Tibial nerve (tissue), 3 donors: ENCODE measurements around the gene GDI1.
"Not testable (repeated sequence)": the region's sequence is repeated elsewhere in the genome, so short reads cannot be mapped to it uniquely, and the experiment has no call there.

ENCODE experiments used
- POLR2A ChIP-seq, 2 donors: fragments of 450-650 bp; IDR thresholded peaks; one replicate each; pipeline ENCODE4 v1.6.1; 2017; ENCODE audit warnings: antibody characterized with exemption in 2 of 2, mild to moderate bottlenecking in 2 of 2, moderate library complexity in 2 of 2
- TF ChIP-seq, protein P1 (sequence below), 5 experiments: fragments of 200-600 bp in 3 of 5; fragments of 450-650 bp in 2 of 5; sonication (generic) in 3 of 5; IDR thresholded peaks; one replicate each; pipeline ENCODE4 v1.5.1; 2016 to 2019; ENCODE audit warnings: antibody characterized with exemption in 5 of 5, mild to moderate bottlenecking in 3 of 5, moderate library complexity in 2 of 5

- TF ChIP-seq, protein P1, sequence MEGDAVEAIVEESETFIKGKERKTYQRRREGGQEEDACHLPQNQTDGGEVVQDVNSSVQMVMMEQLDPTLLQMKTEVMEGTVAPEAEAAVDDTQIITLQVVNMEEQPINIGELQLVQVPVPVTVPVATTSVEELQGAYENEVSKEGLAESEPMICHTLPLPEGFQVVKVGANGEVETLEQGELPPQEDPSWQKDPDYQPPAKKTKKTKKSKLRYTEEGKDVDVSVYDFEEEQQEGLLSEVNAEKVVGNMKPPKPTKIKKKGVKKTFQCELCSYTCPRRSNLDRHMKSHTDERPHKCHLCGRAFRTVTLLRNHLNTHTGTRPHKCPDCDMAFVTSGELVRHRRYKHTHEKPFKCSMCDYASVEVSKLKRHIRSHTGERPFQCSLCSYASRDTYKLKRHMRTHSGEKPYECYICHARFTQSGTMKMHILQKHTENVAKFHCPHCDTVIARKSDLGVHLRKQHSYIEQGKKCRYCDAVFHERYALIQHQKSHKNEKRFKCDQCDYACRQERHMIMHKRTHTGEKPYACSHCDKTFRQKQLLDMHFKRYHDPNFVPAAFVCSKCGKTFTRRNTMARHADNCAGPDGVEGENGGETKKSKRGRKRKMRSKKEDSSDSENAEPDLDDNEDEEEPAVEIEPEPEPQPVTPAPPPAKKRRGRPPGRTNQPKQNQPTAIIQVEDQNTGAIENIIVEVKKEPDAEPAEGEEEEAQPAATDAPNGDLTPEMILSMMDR (IDR thresholded peaks at IDR 0.05): not testable (repeated sequence)
- TF ChIP-seq POLR2A (IDR thresholded peaks at IDR 0.05): not testable (repeated sequence)
Observed at GRCh38 chrX:154396363-154396762, 40.6 kb upstream of the GDI1 start.
